ENCODE data around the gene GIPC2. TPM values are rescaled to one million over a fixed set of nuclear protein-coding genes. Genes with fewer than 3 reads are reported as not detected.

GIPC2 gene
- total and polyA plus RNA-seq, 2 donors (not counting 1 experiment from before 2014, with no cell fraction given) = not detected

GRCh38 chr1:78009836-78010235 lies 35.9 kb upstream of the GIPC2 start:
- intact Hi-C loops (cut with micrococcal nuclease) = no loop called here
- Histone ChIP-seq H2AFZ (ENCODE audit: insufficient read depth, low read depth, low read length, poor library complexity, severe bottlenecking) (no peak overlapping the region), H3K79me2 (ENCODE audit: control insufficient read depth, insufficient read depth, low read length) (peaks cover 16% of the 10 kb centered on the region), H3K4me3 (ENCODE audit: control extremely low read depth in 1 of 5, extremely low read depth in 1 of 5, insufficient read depth in 1 of 5, low read depth in 2 of 5, low read length in 4 of 5) (no peak overlapping the region), H3K36me3 (replicated peaks in 1 of 2; ENCODE audit: control extremely low read depth in 1 of 2, control insufficient read depth in 1 of 2, extremely low read depth in 1 of 2, insufficient read depth in 2 of 2, low read length in 1 of 2) (no peaks in the 10 kb centered on the region), H4K20me1 (ENCODE audit: control insufficient read depth, insufficient read depth, low read length, poor library complexity, severe bottlenecking) (no peaks in the 10 kb centered on the region), H3K9me3 (ENCODE audit: control extremely low read depth in 1 of 3, control insufficient read depth in 2 of 3, insufficient read depth in 1 of 3, low read length in 2 of 3) (no peaks in the 10 kb centered on the region), H3K4me2 (replicated peaks; ENCODE audit: low read depth, low read length, poor library complexity, severe bottlenecking) (no peak overlapping the region), H3K27ac (ENCODE audit: low read length in 2 of 2) (no peak overlapping the region), H3K9ac (ENCODE audit: low read length) (no peak overlapping the region), H3K4me1 (ENCODE audit: control insufficient read depth in 2 of 2, insufficient read depth in 2 of 2, low read length in 2 of 2) (peaks cover 0 to 14% of the 10 kb centered on the region in 2 donors), H3K27me3 (replicated peaks in 1 of 4; ENCODE audit: control extremely low read depth in 1 of 4, control insufficient read depth in 3 of 4, insufficient read depth in 4 of 4, low read length in 3 of 4) (no peaks in the 10 kb centered on the region)
- POLR2A ChIA-PET = no interaction called here
- DNase-seq (no peak), ATAC-seq (ENCODE audit: low read depth) (no peak)
- CTCF ChIA-PET = interaction anchor here (1.5 kb wide), 1 partner anchor 31 kb away, joined by 3 read pairs; the partner anchor contains the start of gene FUBP1
- 100% methylated on average over 1 of the region's 3 CpGs for WGBS (ENCODE audit: insufficient coverage)
- Mint-ChIP-seq H3K4me3 (no peak overlapping the region), H3K27me3 (no peaks in the 10 kb centered on the region), H3K4me1 (peaks cover 28% of the 10 kb centered on the region), H3K9me3 (ENCODE audit: insufficient read depth) (no peaks in the 10 kb centered on the region), H3K27ac (no peak overlapping the region)
- no peak for TF ChIP-seq EZH2 (IDR thresholded peaks at IDR 0.05; ENCODE audit: borderline replicate concordance, insufficient read depth, low read depth, low read length, poor library complexity, severe bottlenecking)
- no peak for TF ChIP-seq CTCF (IDR thresholded peaks at IDR 0.05)

GRCh38 chr1:78011050-78011449 lies 34.7 kb upstream of the GIPC2 start:
- Histone ChIP-seq H3K79me2 (ENCODE audit: control insufficient read depth, insufficient read depth, low read length) (peaks cover 16% of the 10 kb centered on the region), H3K27me3 (replicated peaks in 1 of 4; ENCODE audit: control extremely low read depth in 1 of 4, control insufficient read depth in 3 of 4, insufficient read depth in 4 of 4, low read length in 3 of 4) (no peaks in the 10 kb centered on the region), H3K36me3 (replicated peaks in 1 of 2; ENCODE audit: control extremely low read depth in 1 of 2, control insufficient read depth in 1 of 2, extremely low read depth in 1 of 2, insufficient read depth in 2 of 2, low read length in 1 of 2) (no peaks in the 10 kb centered on the region), H3K4me3 (ENCODE audit: control extremely low read depth in 1 of 5, extremely low read depth in 1 of 5, insufficient read depth in 1 of 5, low read depth in 2 of 5, low read length in 4 of 5) (no peak overlapping the region), H4K20me1 (ENCODE audit: control insufficient read depth, insufficient read depth, low read length, poor library complexity, severe bottlenecking) (no peaks in the 10 kb centered on the region), H3K4me2 (replicated peaks; ENCODE audit: low read depth, low read length, poor library complexity, severe bottlenecking) (no peak overlapping the region), H3K4me1 (ENCODE audit: control insufficient read depth in 2 of 2, insufficient read depth in 2 of 2, low read length in 2 of 2) (peaks cover 0 to 13% of the 10 kb centered on the region in 2 donors), H2AFZ (ENCODE audit: insufficient read depth, low read depth, low read length, poor library complexity, severe bottlenecking) (no peak overlapping the region), H3K27ac (ENCODE audit: low read length in 2 of 2) (no peak overlapping the region), H3K9me3 (ENCODE audit: control extremely low read depth in 1 of 3, control insufficient read depth in 2 of 3, insufficient read depth in 1 of 3, low read length in 2 of 3) (no peaks in the 10 kb centered on the region), H3K9ac (ENCODE audit: low read length) (no peak overlapping the region)
- H3K27ac Mint-ChIP-seq = no peak overlapping the region
- peaks cover 18% of the 10 kb centered on the region for H3K4me1 Mint-ChIP-seq
- POLR2A ChIA-PET = no interaction called here
- WGBS (ENCODE audit: insufficient coverage) = no CpG with 5 or more reads among the region's 2 CpGs
- no peak overlapping the region for H3K4me3 Mint-ChIP-seq
- H3K9me3 Mint-ChIP-seq (ENCODE audit: insufficient read depth) = no peaks in the 10 kb centered on the region
- ATAC-seq (ENCODE audit: low read depth) (no peak), DNase-seq (no peak)
- CTCF ChIA-PET = interaction anchor here (1.5 kb wide), 1 partner anchor 32 kb away, joined by 3 read pairs; the partner anchor contains the start of gene FUBP1
- intact Hi-C loops (cut with micrococcal nuclease) = no loop called here
- no peak for TF ChIP-seq CTCF (IDR thresholded peaks at IDR 0.05)
- no peak for TF ChIP-seq EZH2 (IDR thresholded peaks at IDR 0.05; ENCODE audit: borderline replicate concordance, insufficient read depth, low read depth, low read length, poor library complexity, severe bottlenecking)
- H3K27me3 Mint-ChIP-seq = no peaks in the 10 kb centered on the region

Measured in B cell (primary cell).